NK-92 treated with Interleukin-12 subunit alpha and Interleukin-12 subunit beta, amount 100 ng/mL, for 24 hours (cell line): ENCODE data around the gene KRTAP4-6.
"Not testable (repeated sequence)": the region's sequence is repeated elsewhere in the genome, so short reads cannot be mapped to it uniquely, and the experiment has no call there.

Experiments
- DNase-seq: peaks from one replicate; lab custom pipeline; 2025; lab: John Stamatoyannopoulos, UW

The KRTAP4-6 gene

GRCh38 chr17:41107941-41108450, 32.3 kb downstream of the KRTAP4-6 start:
- DNase-seq: no peak

DNA sequence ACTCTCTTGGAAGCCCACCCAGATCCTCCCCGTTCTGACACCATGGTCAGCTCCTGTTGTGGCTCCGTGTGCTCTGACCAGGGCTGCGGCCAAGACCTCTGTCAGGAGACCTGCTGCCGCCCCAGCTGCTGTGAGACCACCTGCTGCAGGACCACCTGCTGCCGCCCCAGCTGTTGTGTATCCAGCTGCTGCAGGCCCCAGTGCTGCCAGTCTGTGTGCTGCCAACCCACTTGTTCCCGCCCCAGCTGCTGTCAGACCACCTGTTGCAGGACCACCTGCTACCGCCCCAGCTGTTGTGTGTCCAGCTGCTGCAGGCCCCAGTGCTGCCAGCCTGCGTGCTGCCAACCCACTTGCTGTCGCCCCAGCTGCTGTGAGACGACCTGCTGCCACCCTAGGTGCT, 35.0 kb downstream of the KRTAP4-6 start, which contains the start of gene KRTAP4-9:
Gene KRTAP4-9 (plus strand): TSS at position 43 of the 400 bp plus-strand sequence. CDS start 0 bp downstream, at position 43.
- DNase-seq: not testable (repeated sequence)

DNA sequence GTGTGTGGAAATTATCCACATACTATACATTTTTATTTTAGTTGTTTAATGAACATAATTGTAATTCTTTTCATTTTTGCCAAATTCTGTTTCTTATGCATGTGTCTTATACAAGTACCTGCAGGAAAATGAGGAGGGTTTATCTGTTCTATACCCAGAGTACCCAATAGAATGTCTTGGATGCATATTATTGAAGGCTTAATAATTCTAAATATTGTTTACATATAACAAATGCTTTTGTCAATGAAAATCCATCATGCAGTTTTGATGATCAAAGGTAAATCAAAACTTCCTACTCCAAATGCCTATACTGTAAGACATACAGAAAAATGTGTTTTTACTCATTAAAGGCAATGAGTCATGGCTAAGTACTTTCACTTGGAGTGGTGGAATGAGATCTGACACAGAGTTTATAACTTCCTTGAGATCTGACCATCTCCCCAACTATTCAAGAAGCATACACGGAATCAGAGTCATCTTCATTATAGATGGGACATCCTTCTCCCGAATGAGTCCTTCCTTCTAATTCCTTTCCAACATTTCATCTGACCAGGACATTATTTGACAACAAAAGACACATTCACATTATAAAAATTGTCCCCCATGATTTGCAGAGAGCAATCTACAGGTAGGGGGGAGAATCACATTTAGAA, 35.8 kb downstream of the KRTAP4-6 start:
- not testable (repeated sequence) for DNase-seq

- no peak for DNase-seq
Measured at GRCh38 chr17:41103896-41104295, 36.4 kb downstream of the KRTAP4-6 start.

DNA sequence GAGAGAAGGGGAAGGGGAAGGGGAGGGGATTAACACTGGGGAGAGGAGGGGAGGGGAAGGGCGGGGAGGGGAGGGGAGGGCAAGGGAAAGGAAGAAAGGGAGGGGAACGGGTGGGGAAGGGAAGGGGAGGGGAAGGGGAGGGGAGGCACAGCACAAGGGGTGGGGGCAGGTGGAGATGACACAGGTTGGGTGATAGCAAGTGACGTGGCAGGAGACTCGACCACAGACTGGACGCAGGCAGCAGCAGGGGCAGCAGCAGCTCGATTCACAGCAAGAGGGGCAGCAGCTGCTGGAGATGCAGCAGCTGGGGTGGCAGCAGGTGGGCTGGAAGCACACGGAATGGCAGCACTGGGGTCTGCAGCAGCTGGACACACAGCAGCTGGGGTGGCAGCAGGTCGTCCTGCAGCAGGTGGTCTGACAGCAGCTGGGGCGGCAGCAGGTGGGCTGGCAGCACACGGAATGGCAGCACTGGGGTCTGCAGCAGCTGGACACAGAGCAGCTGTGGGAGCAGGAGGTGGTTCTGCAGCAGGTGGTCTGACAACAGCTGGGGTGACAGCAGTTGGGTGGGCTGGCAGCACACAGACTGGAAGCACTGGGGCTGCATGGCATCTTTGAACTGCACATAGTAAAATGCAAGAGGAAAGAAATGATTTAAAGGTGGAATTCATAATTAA, 38.6 kb downstream of the KRTAP4-6 start, which contains the start of gene KRTAP4-16:
Gene KRTAP4-16 (minus strand): TSS at position 624 of the 674 bp plus-strand sequence. CDS start 0 bp downstream, at position 624.
- no peak for DNase-seq

DNA sequence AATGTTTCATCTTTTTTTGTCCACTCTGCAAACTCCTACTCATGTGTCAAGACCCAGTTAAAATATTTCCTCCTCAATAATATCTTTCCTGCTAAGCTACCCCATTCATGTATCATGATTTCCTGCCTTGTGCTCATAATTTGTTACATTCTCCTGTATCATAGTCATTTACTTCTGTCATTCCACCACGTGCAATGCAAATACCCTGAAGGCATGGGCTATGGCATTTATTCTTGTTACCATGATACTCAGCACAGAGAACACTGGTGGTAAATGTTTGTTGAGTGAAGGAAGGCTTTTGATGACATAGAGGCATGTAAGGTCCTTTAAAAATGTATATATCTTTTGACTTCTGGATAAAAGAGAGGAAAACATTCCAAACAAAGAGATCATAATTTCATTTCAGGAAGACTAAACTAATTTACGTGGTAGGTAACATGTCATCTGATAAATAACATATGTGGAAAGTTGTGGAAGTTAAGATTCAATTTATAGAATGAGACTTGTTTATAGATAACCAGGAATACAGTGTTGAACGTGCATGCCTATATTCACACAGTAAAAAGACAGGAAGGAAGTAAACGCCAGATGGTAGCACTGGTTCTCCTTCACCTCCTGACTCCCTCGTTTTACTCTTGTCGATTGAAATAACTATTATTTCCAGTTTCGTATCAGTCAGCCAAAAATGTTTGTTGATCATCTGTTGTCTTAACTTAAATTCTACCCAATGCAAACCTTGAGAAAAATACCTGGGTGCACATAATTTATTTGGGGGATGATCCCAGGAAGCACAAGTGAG, 40.5 kb downstream of the KRTAP4-6 start:
- DNase-seq: not testable (repeated sequence)

DNA sequence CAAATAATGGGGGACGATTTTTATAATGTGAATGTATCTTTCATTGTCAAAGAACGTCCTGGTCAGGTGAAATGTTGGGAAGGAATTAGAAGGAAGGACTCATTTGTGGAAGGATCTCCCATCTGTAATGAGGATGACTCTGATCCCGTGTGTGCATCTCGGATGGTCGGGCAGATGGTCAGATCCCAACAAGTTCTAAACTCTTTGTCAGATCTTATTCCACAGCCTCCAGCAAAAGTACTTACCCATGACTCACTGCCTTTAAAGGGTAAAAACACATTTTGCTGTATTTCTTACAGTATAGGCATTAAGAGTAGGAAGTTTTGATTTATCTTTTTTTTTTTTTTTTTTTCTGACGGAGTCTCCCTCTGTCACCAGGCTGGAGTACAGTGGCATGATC, 41.9 kb downstream of the KRTAP4-6 start:
- DNase-seq: no peak

- no peak for DNase-seq
Measured at GRCh38 chr17:41098042-41098441, 42.3 kb downstream of the KRTAP4-6 start, which contains the start of gene KRTAP4-8. KRTAP4-8 (minus strand) TSS chr17:41098142; CDS start chr17:41098084, 58 bp downstream.

DNA sequence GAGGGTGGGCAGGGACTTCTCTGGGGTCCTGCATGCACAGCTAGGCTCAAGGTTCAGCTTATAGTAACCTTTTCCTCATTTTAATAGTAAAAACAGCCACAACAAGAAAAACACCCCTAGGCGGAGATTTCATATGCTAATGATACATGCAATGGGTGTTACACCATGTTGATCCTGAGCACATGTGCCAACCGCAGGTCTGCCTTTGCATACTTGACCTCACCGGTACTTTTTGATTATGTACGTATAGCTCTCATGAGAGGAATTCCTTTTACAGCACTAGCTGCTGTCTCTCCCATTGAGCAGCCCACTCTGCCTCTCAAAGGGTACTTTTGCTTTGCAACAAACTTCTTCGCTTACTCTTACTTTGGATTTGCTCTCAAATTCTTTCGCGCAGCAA, 44.3 kb downstream of the KRTAP4-6 start:
- no peak for DNase-seq
